GM23248 (cell line): ENCODE data around the gene CAPN13. TPM values are rescaled to one million over a fixed set of nuclear protein-coding genes. Genes with fewer than 3 reads are reported as not detected.

ENCODE experiments used
- DNase-seq: peaks from one replicate; pipeline ENCODE4 v3.0.0-alpha.2; 2015
- H2AFZ ChIP-seq: fragments of 200-600 bp; sonication (generic); 2 replicates; pipeline ENCODE4 v1.6.1; 2016; ENCODE audit warnings: antibody characterized with exemption
- H3F3A ChIP-seq: fragments of 200-600 bp; sonication (generic); 2 replicates; pipeline ENCODE4 v1.6.1; 2016; ENCODE audit warnings: mild to moderate bottlenecking, antibody characterized with exemption, mixed run types; ENCODE audit not compliant: insufficient read depth
- H3K27ac ChIP-seq: fragments of 200-600 bp; sonication (generic); 2 replicates; pipeline ENCODE4 v1.5.1; 2016; ENCODE audit warnings: mild to moderate bottlenecking
- H3K27me3 ChIP-seq: fragments of 200-600 bp; sonication (generic); replicated peaks from 2 replicates; pipeline ENCODE4 v1.6.1; 2016; ENCODE audit warnings: mild to moderate bottlenecking; ENCODE audit not compliant: insufficient read depth
- H3K36me3 ChIP-seq: fragments of 200-600 bp; sonication (generic); 2 replicates; pipeline ENCODE4 v1.6.1; 2016; ENCODE audit warnings: low read depth, mild to moderate bottlenecking
- H3K4me1 ChIP-seq: fragments of 200-600 bp; sonication (generic); 2 replicates; pipeline ENCODE4 v1.6.1; 2016; ENCODE audit warnings: mild to moderate bottlenecking; ENCODE audit not compliant: insufficient read depth
- H3K4me2 ChIP-seq: fragments of 200-600 bp; sonication (generic); one replicate; pipeline ENCODE4 v1.6.1; 2016; ENCODE audit warnings: mild to moderate bottlenecking; ENCODE audit not compliant: unreplicated experiment
- H3K4me3 ChIP-seq: fragments of 200-600 bp; sonication (generic); 2 replicates; pipeline ENCODE4 v1.5.1; 2016; ENCODE audit warnings: mild to moderate bottlenecking
- H3K79me2 ChIP-seq: fragments of 200-600 bp; sonication (generic); 2 replicates; pipeline ENCODE4 v1.6.1; 2016; ENCODE audit warnings: mild to moderate bottlenecking; ENCODE audit not compliant: insufficient read depth
- H3K9ac ChIP-seq: fragments of 200-600 bp; sonication (generic); 2 replicates; pipeline ENCODE4 v1.6.1; 2016; ENCODE audit warnings: mild to moderate bottlenecking
- H3K9me2 ChIP-seq: fragments of 200-600 bp; sonication (generic); 2 replicates; pipeline ENCODE4 v1.6.1; 2016; ENCODE audit warnings: mixed run types, mild to moderate bottlenecking, moderate library complexity; ENCODE audit not compliant: insufficient read depth
- H3K9me3 ChIP-seq: fragments of 200-600 bp; sonication (generic); one replicate; pipeline ENCODE4 v1.6.1; 2017; ENCODE audit warnings: low read depth
- H4K20me1 ChIP-seq: fragments of 200-600 bp; sonication (generic); 2 replicates; pipeline ENCODE4 v1.6.0; 2016; ENCODE audit not compliant: insufficient read depth
- EZH2 ChIP-seq: fragments of 200-600 bp; sonication (generic); IDR thresholded peaks from 2 replicates; pipeline ENCODE4 v1.6.1; 2018; ENCODE audit warnings: antibody characterized with exemption, mild to moderate bottlenecking; ENCODE audit not compliant: insufficient read depth, poor library complexity, severe bottlenecking
- EZH2phosphoT487 ChIP-seq: fragments of 200-600 bp; sonication (generic); IDR thresholded peaks from 2 replicates; pipeline ENCODE4 v1.6.1; 2018; ENCODE audit warnings: antibody characterized with exemption, moderate library complexity, mild to moderate bottlenecking, low read depth; ENCODE audit not compliant: insufficient read depth
- WGBS, 2 experiments: methylation state at CpG; one replicate each; pipeline ENCODE4 v1.1.6; 2015 to 2017; ENCODE audit warnings: low lambda C conversion rate in 2 of 2, low coverage in 1 of 2; ENCODE audit errors: missing lambda C conversion rate in 2 of 2; 5-methylcytosine and 5-hydroxymethylcytosine counted together
- in situ Hi-C: fragments of 300-500 bp; cut with MboI; formaldehyde crosslinking; loops from 2 replicates; pipeline ENCODE4 v1.15.0; 2020
- polyA plus RNA-seq: library from polyadenylated mRNA; unstranded; fragments of >200 nt; fragmentation: Nextera tagmentation; extraction: Ambion mirVana; gene quantifications from 2 replicates; pipeline ENCODE4 v1.2.1, GENCODE V29; 2016
- total RNA-seq: library from RNA; depleted of rRNA; stranded (reverse); fragments of >200 nt; shearing (Covaris generic); gene quantifications from 2 replicates; pipeline ENCODE4 v1.2.3, GENCODE V29; 2014

The CAPN13 gene
- total and polyA plus RNA-seq, 2 experiments from 2014 or later: not detected

DNA sequence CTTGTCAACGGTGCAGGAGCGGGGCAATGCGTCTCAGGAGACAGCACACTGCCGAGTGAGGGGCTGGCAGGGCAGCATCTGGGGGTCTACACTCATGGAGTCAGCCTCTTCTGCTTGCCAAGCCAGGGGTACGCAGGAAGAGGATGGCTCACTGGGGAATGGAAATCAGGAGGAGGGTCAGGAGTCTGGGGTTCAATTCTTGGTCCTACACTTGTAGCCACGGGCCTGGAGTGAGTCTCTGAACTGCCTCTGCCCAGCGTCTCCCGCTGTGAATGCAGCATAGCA, 70.0 kb downstream of the CAPN13 start:
- no peaks in the 10 kb centered on the region for H3K9me2 ChIP-seq
- H3K4me1 ChIP-seq: no peaks in the 10 kb centered on the region
- no peak overlapping the region for H3K9ac ChIP-seq
- no peak overlapping the region for H2AFZ ChIP-seq
- H3K27ac ChIP-seq: no peak overlapping the region
- peaks cover 15% of the 10 kb centered on the region for H3K27me3 ChIP-seq
- no peaks in the 10 kb centered on the region for H3F3A ChIP-seq
- no peaks in the 10 kb centered on the region for H3K36me3 ChIP-seq
- no peaks in the 10 kb centered on the region for H4K20me1 ChIP-seq
- no peak for DNase-seq
- WGBS, 2 experiments: 56 to 57% methylated on average over 8 of the region's 8 CpGs
- no peak for TF ChIP-seq EZH2
- no peak for TF ChIP-seq EZH2phosphoT487
- H3K4me2 ChIP-seq: no peak overlapping the region
- H3K79me2 ChIP-seq: no peaks in the 10 kb centered on the region
- in situ Hi-C loops: no loop called here
- H3K4me3 ChIP-seq: no peak overlapping the region
- H3K9me3 ChIP-seq: no peaks in the 10 kb centered on the region

DNA sequence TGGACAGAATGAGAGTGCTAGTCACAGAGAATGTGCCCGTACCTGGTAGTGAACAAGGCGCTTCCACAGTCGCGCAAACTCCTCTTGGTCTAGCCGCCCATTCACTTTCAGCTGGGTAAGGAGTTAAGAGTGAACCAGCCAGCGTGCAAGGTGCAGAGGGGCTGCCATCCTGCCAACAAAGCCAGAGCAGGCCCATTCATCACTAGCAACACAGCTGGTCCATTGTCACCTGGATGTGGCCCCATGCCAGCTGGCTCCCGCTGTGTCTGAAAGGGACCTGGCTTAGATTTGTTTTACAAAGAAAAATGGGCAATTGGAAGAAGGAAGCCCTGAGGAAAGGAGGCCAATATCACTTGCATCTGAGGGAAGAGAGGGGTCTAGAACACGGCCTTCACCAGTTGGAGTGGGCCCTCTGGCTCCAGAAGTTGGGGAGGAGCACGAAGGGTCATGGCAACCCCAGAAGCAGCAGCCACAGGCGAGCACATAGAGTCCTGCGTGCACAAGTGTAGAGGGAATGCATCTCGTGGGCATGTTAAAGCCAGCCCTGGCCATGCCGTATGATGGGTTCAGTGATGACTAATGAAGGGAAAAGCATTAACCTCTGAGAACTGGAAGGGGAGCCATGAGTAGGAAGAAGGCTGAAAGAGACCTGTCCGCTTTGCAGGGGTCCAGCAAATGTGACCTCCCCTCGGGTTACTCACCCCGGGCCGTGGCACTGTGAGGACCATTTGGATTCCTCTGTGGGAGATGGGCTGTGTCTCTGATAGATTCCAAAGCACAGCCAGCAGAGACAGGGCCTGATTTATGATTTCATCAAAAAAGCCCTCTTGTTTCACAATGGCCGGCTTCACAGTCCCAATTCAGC, 70.6 kb downstream of the CAPN13 start:
- no peak overlapping the region for H2AFZ ChIP-seq
- H4K20me1 ChIP-seq: no peaks in the 10 kb centered on the region
- H3K4me1 ChIP-seq: no peaks in the 10 kb centered on the region
- no peaks in the 10 kb centered on the region for H3F3A ChIP-seq
- no peaks in the 10 kb centered on the region for H3K9me2 ChIP-seq
- DNase-seq: no peak
- no peak overlapping the region for H3K9ac ChIP-seq
- no peak overlapping the region for H3K27ac ChIP-seq
- H3K9me3 ChIP-seq: no peaks in the 10 kb centered on the region
- 65 to 71% methylated on average over 18 of the region's 18 CpGs for WGBS, 2 experiments
- no peaks in the 10 kb centered on the region for H3K79me2 ChIP-seq
- H3K4me2 ChIP-seq: no peak overlapping the region
- peaks cover 15% of the 10 kb centered on the region for H3K27me3 ChIP-seq
- TF ChIP-seq EZH2phosphoT487: no peak
- TF ChIP-seq EZH2: no peak
- no peaks in the 10 kb centered on the region for H3K36me3 ChIP-seq
- H3K4me3 ChIP-seq: no peak overlapping the region
- in situ Hi-C loops: no loop called here

DNA sequence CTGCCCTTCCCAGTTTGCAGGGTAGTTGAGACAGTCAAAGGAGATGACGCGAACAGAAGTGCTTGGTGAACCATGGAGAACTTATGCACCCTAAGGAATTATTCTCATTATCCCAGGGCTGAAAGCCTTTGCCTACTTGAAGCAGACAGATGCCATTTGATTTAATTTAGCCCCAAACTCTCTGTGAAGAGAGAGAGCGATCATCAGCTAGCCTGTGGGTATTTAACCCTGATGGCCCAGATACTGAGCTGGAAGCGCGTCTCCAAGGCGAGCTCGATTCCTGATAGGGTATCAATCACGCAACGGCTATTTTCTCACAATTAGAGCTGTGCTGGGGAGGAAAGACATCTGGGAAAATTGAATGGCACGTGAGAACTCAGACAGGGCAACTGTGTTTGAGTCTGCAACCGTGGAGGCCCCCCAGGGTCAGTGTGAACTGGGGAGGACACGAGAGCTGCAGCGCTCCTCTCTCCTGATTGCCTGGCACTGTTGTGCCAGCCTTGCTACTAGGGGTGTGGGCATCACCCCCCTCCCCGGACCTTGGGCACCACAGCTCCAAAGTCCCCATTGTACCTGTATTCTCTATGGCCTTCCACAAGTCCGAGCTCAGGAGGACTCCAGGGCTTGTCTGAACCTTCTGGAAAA, 73.2 kb downstream of the CAPN13 start:
- no peak overlapping the region for H3K4me3 ChIP-seq
- TF ChIP-seq EZH2 (no peak), EZH2phosphoT487 (no peak)
- H3K9ac ChIP-seq: no peak overlapping the region
- H3K9me3 ChIP-seq: no peaks in the 10 kb centered on the region
- no peaks in the 10 kb centered on the region for H4K20me1 ChIP-seq
- no peaks in the 10 kb centered on the region for H3K79me2 ChIP-seq
- H3K36me3 ChIP-seq: no peaks in the 10 kb centered on the region
- in situ Hi-C loops: no loop called here
- WGBS, 2 experiments: 63 to 67% methylated on average over 15 of the region's 15 CpGs
- no peak for DNase-seq
- no peak overlapping the region for H3K27ac ChIP-seq
- H2AFZ ChIP-seq: no peak overlapping the region
- H3K9me2 ChIP-seq: no peaks in the 10 kb centered on the region
- no peak overlapping the region for H3K4me2 ChIP-seq
- H3K27me3 ChIP-seq: peaks cover 21% of the 10 kb centered on the region
- H3K4me1 ChIP-seq: no peaks in the 10 kb centered on the region
- no peaks in the 10 kb centered on the region for H3F3A ChIP-seq

DNA sequence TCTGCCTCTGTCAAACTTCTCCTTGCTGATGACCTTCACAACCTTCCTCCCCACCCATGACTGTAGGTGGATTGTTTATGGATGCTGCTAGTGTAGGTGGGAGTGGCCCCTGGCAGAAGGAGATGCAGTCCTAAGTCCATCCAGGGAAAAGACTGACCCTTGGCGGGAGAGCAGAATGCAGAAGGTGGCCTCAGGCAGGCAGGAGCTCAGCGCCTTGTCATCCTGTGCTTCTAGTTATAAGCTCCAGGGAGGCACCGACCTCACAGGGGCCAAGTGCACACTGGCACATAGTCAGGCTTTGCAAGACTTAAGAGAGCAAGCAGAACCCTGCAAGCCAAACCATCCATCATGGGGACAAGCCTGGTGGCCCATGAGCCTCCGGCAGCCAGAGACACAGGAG, 74.4 kb downstream of the CAPN13 start:
- Histone ChIP-seq H3K27me3 (peaks cover 22% of the 10 kb centered on the region), H3K9ac (no peak overlapping the region), H3K9me3 (no peaks in the 10 kb centered on the region), H4K20me1 (no peaks in the 10 kb centered on the region), H3K79me2 (no peaks in the 10 kb centered on the region), H3K27ac (no peak overlapping the region), H3K4me2 (no peak overlapping the region), H3K36me3 (no peaks in the 10 kb centered on the region), H2AFZ (no peak overlapping the region), H3F3A (no peaks in the 10 kb centered on the region), H3K9me2 (no peaks in the 10 kb centered on the region), H3K4me1 (no peaks in the 10 kb centered on the region), H3K4me3 (no peak overlapping the region)
- TF ChIP-seq EZH2phosphoT487 (no peak), EZH2 (no peak)
- in situ Hi-C loops: no loop called here
- no peak for DNase-seq
- WGBS, 2 experiments: 56 to 60% methylated on average over 4 of the region's 4 CpGs
